HL-60 (cell line): ENCODE measurements around the gene SLC38A9.

ENCODE experiments used
- CTCF ChIP-seq: IDR thresholded peaks from one replicate; pipeline ENCODE4 v1.5.1; 2011; ENCODE audit warnings: low read length, control low read depth, inconsistent platforms; ENCODE audit not compliant: insufficient read depth
- GABPA ChIP-seq: IDR thresholded peaks from 2 replicates; pipeline ENCODE4 v1.6.1; 2012; ENCODE audit warnings: low read depth
- POLR2AphosphoS5 ChIP-seq: IDR thresholded peaks from 2 replicates; pipeline ENCODE4 v1.6.1; 2012; ENCODE audit warnings: low read depth
- REST ChIP-seq: IDR thresholded peaks from 2 replicates; pipeline ENCODE4 v1.6.1; 2012; ENCODE audit warnings: low read depth; ENCODE audit not compliant: insufficient replicate concordance

GRCh38 chr5:55584398-55585205 lies 127.5 kb downstream of the SLC38A9 start:
- no peak for TF ChIP-seq CTCF
- TF ChIP-seq GABPA, result no peak
- no peak for TF ChIP-seq POLR2AphosphoS5
- TF ChIP-seq REST, result no peak
